HG03280 (cell line): ENCODE measurements around the gene FBXL7.

Experiments
- ATAC-seq: cut with Tn5 transposase; IDR thresholded peaks from one replicate; pipeline ENCODE4 v1.9.1; 2021; ENCODE audit warnings: mild to moderate bottlenecking, moderate library complexity; ENCODE audit not compliant: unreplicated experiment

The FBXL7 gene

GRCh38 chr5:15575666-15576065, 75.7 kb downstream of the FBXL7 start:
- no peak for ATAC-seq

GRCh38 chr5:15577132-15577531, 77.2 kb downstream of the FBXL7 start:
- no peak for ATAC-seq

- ATAC-seq, result no peak
These were observed 77.9 kb downstream of the FBXL7 start for GRCh38 chr5:15577831-15578230.

GRCh38 chr5:15579193-15579990, 79.4 kb downstream of the FBXL7 start:
- ATAC-seq, result no peak

DNA sequence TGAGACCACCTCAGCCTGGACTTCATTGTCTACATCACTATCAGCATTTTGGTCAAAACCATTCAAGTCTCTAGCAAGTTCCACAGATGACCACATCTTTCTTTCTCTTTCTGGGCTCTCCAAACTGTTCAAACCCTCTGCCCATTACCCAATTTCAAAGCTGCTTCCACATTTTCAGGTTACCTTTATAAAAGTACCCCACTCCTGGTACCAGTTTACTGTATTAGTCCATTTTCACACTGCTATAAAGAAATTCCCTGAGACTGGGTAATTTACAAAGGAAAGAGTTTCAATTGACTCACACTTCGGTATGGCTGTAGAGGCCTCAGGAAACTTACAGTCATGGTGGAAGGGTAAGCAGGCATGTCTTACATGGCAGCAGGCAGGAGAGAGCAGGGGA, 84.5 kb downstream of the FBXL7 start:
- no peak for ATAC-seq

- no peak for ATAC-seq
These were observed 85.1 kb downstream of the FBXL7 start for GRCh38 chr5:15585128-15585527.

- ATAC-seq, result no peak
These were observed 86.0 kb downstream of the FBXL7 start for GRCh38 chr5:15585841-15586591.

GRCh38 chr5:15587916-15588315, 87.9 kb downstream of the FBXL7 start:
- ATAC-seq, result no peak

- ATAC-seq, result no peak
These were observed 92.7 kb downstream of the FBXL7 start for GRCh38 chr5:15592728-15593127.

DNA sequence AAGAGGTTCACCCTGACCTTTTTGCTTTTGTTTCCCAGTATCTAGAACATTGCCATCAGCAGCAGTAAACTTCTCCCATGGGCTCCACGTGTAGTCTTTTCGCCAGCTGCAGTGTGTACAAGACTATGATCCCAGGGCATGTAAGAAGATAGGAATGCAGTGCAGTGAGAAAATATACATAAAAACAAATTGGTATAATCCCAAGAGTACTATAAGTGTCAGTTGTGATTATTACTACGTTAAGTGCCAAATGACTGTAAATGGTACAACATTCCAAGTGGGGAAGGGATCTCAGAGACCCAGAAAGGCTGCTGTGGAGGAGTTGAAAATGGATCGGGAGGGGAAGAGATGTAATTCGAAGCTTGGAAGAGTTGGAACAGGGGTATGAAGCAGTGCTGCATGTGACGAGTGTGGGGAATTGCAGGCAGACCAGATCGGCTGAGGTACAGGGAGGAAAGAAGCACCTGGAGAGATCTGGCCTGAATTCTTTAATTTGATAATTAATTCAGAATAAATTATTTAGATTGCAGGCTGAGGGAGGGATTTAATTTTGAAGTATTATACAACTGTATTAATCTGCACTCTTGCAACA, 95.1 kb downstream of the FBXL7 start:
- ATAC-seq, result no peak

DNA sequence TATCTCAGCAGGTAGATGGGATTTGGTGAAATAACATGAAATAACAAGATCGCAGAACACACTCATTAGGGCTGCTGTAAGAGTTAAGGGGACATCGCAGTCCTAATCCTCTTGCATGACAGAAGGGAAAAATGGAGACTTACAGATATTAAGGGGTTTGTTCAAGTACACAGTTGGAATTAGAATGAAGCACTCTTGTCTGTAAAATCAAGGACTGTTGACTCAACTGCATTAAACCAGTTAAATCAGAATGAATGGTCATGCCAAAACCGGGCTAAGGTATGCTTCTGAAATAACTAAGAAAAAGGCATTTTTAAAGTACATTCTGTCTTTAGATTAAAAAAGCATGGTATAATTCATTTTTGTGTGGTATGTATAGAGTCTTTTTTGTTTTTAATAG, 95.9 kb downstream of the FBXL7 start:
- ATAC-seq, result no peak

GRCh38 chr5:15596936-15597335, 97.0 kb downstream of the FBXL7 start:
- ATAC-seq, result no peak

GRCh38 chr5:15597804-15598203, 97.8 kb downstream of the FBXL7 start:
- no peak for ATAC-seq

- no peak for ATAC-seq
These were observed 98.4 kb downstream of the FBXL7 start for GRCh38 chr5:15598294-15598902.

GRCh38 chr5:15600035-15600434, 100.1 kb downstream of the FBXL7 start:
- ATAC-seq, result no peak

DNA sequence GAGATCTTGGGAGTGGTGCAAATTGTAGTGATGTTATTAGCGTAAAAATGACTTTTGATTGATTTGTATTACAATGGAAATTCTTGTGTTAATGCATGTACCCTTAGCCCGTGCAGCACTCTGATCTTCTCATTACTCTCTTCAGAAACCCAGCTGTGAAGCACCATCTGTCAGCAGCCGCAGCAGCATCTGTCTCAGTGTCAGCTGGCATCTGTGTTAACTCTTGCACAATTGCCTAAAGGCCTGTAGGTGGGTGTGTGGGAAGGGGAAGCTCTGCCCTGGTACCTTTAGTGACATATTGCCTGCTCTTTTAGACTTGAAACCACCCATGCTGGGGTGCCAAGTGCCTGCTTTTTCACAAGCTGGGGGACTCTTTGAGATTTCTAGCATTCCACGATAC, 101.3 kb downstream of the FBXL7 start:
- ATAC-seq, result no peak

GRCh38 chr5:15601853-15602252, 101.9 kb downstream of the FBXL7 start:
- ATAC-seq, result no peak

- no peak for ATAC-seq
These were observed 105.0 kb downstream of the FBXL7 start for GRCh38 chr5:15604986-15605385.

GRCh38 chr5:15606197-15606596, 106.2 kb downstream of the FBXL7 start:
- ATAC-seq, result no peak

DNA sequence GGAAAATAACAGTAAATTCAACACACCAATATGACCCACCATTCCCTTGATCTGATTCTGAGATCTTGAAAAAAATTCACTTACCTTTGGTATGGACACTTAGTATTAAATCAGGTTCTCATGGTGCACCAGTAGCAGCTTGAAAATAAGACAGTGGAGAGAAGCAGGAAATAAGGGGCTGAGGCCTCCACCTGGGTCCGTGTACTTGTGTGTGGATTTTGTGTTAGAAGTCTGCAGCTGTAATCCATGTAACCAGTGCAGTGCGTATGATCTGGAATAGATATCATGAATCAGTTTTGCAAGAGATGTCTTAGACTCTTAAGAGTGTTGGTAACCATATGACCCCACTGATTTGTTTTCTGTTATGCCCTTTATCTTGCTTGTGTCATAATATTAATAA, 107.1 kb downstream of the FBXL7 start:
- no peak for ATAC-seq

DNA sequence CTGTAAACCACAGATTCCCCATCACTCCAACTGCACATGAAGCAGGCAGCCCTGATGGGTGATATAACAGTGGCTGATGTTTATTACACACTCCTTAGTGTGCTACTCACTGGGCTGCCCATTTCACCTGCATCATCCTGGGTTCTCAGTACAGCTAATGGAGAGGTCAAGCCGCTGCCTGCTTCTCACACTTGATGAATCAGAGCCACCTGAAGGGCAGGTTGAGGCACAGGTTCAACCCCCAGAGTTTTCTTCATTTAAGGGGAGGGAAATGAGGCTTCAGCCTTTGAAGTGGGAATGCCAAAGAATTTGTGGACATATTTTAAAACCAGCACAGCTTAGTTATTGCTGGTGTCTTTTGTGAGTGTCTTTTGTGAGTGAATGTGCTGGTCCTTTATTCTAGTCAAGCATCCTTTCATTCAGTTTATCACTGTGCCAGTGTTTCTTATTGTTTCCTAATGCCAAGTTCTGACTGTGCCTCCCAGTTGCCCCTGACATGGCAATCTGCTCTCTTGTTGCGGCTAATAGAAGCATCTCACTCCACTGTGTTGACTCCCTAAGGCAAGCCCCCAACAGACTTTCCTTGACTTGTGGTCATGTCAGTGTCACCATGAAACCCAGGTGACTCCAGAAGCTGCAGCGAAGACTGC, 109.2 kb downstream of the FBXL7 start:
- no peak for ATAC-seq
